Mucosa of descending colon (tissue), 3 donors: Measurements from ENCODE around the gene TBC1D4. TPM values are rescaled to one million over a fixed set of nuclear protein-coding genes. Genes with fewer than 3 reads are reported as not detected.

ENCODE experiments used
- ATAC-seq: fragments of 200-7000 bp; cut with Tn5 transposase; one replicate; pipeline ENCODE4 v1.9.1; 2020; ENCODE audit warnings: mild to moderate bottlenecking, moderate library complexity
- DNase-seq, 3 donors: peaks; one replicate each; pipeline ENCODE4 v3.0.0-alpha.2; 2020
- H3K36me3 ChIP-seq: fragments of 200-600 bp; one replicate; pipeline ENCODE4 v1.8.0; 2021; ENCODE audit warnings: low read depth, mild to moderate bottlenecking
- H3K4me1 ChIP-seq: fragments of 200-600 bp; one replicate; pipeline ENCODE4 v1.8.0; 2021; ENCODE audit warnings: low read depth, mild to moderate bottlenecking
- H3K4me3 ChIP-seq: fragments of 200-600 bp; one replicate; pipeline ENCODE4 v1.8.0; 2021; ENCODE audit warnings: mild to moderate bottlenecking
- H3K9me3 ChIP-seq: fragments of 200-600 bp; one replicate; pipeline ENCODE4 v1.8.0; 2021; ENCODE audit warnings: mild to moderate bottlenecking
- CTCF ChIP-seq: fragments of 200-600 bp; IDR thresholded peaks from one replicate; pipeline ENCODE4 v1.8.0; 2022; ENCODE audit warnings: antibody characterized with exemption, mild to moderate bottlenecking
- intact Hi-C, 2 donors: fragments of 100-400 bp; cut with DNase I in 1 of 2; cut with micrococcal nuclease in 1 of 2; formaldehyde crosslinking; loops; one replicate each; pipeline versions ENCODE4 v1.11.0 to v1.11.1; 2022; cut with DNase I, micrococcal nuclease
- total RNA-seq, 3 donors: library from RNA; stranded (reverse); fragmentation: NEBNext Ultra II Directional in 2 of 3; extraction: Animal tissue kit (Norgen Biotek cat#: 25700) in 2 of 3; gene quantifications; one replicate each; pipeline versions ENCODE4 v1.2.1 to v1.2.4, GENCODE V29; 2021 to 2023
- donor health status: DM: no; HTN: no; CAD: no; lungs with moderate emphysema.
- donor health status: DM: no; HTN: no; CAD: no.
- donor health status: DM: no; HTN: yes; CAD: no.

The TBC1D4 gene
- total RNA-seq, 3 donors from 2014 or later = 13.4 to 24.6 (median 13.8) TPM

- ATAC-seq (no peak), DNase-seq (no peak)
- Histone ChIP-seq H3K4me3 (no peak overlapping the region), H3K36me3 (peaks cover 8% of the 10 kb centered on the region), H3K9me3 (no peaks in the 10 kb centered on the region), H3K4me1 (peaks cover 5% of the 10 kb centered on the region)
- intact Hi-C loops = loop anchor here (10.0 kb wide), 2 partner anchors 59 to 111 kb away; partner anchors contain the start of gene UCHL3 (in 1 of the 2)
- TF ChIP-seq CTCF = no peak
These were observed 3.5 kb upstream of the TBC1D4 start for GRCh38 chr13:75485286-75486062.

- Histone ChIP-seq H3K36me3 (peaks cover 8% of the 10 kb centered on the region), H3K4me3 (peak overlapping the region; percentile 74), H3K4me1 (peaks cover 5% of the 10 kb centered on the region), H3K9me3 (no peaks in the 10 kb centered on the region)
- intact Hi-C loops = loop anchor here (10.0 kb wide), 2 partner anchors 62 to 108 kb away; partner anchors contain the start of gene UCHL3 (in 1 of the 2)
- TF ChIP-seq CTCF = no peak
- no peak for DNase-seq
- no peak for ATAC-seq
These were observed 781 bp upstream of the TBC1D4 start for GRCh38 chr13:75482820-75483079.

- DNase-seq = peak; percentile 36 to 66 (median 58)
- intact Hi-C loops = loop anchor here (10.0 kb wide), 2 partner anchors 63 to 107 kb away; partner anchors contain the start of gene UCHL3 (in 1 of the 2)
- Histone ChIP-seq H3K4me3 (peak overlapping the region; percentile 74), H3K9me3 (no peaks in the 10 kb centered on the region), H3K36me3 (peaks cover 8% of the 10 kb centered on the region), H3K4me1 (peaks cover 5% of the 10 kb centered on the region)
- no peak for TF ChIP-seq CTCF
- ATAC-seq = peak; percentile 55
These were observed 546 bp downstream of the TBC1D4 start for GRCh38 chr13:75481176-75482069.

- ATAC-seq (peak; percentile 57), DNase-seq (peak; percentile 77 to 83 (median 77))
- Histone ChIP-seq H3K9me3 (no peaks in the 10 kb centered on the region), H3K36me3 (peaks cover 8% of the 10 kb centered on the region), H3K4me1 (peaks cover 5% of the 10 kb centered on the region), H3K4me3 (peak overlapping the region; percentile 74)
- intact Hi-C loops = loop anchor here (10.0 kb wide), 2 partner anchors 64 to 106 kb away; partner anchors contain the start of gene UCHL3 (in 1 of the 2)
- TF ChIP-seq CTCF = no peak
These were observed 1.2 kb downstream of the TBC1D4 start for GRCh38 chr13:75480671-75481175.

- no peak overlapping the region for H3K4me3 ChIP-seq
These were observed 2.7 kb downstream of the TBC1D4 start for GRCh38 chr13:75479102-75479740.

More at GRCh38 chr13:75479102-75479740, 2.7 kb downstream of the TBC1D4 start:
- intact Hi-C loops = no loop called here
- Histone ChIP-seq H3K9me3 (no peaks in the 10 kb centered on the region), H3K4me1 (peaks cover 5% of the 10 kb centered on the region), H3K36me3 (peaks cover 8% of the 10 kb centered on the region)
- DNase-seq (no peak), ATAC-seq (no peak)
- TF ChIP-seq CTCF = no peak
